Measurements from ENCODE around the gene RHCG.

DNA sequence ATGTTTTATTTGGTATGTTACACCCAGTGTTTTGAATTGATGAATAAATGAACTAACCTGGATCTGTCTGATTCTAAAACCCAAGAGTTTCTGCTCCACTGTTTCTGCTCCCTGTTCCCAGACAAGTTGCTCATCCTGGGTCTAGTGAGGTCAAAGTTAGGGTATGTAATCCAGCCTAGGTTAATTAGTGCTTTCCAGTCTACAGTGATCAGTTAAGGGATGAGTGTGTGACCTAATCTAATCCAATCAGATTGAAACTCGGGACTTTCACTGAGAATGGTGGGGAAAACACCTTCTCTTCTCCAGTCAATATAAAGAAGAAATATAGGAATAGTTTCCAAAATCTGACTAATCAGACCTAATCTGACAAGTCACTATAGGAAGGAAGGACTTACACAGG is 27.8 kb upstream of the RHCG start:
- TF ChIP-seq EZH2 (IDR thresholded peaks at IDR 0.05; ENCODE audit: insufficient read depth, poor library complexity, severe bottlenecking), result no peak
- TF ChIP-seq EZH2phosphoT487 (IDR thresholded peaks at IDR 0.05; ENCODE audit: insufficient read depth, low read depth), result no peak
